Panc1 (cell line): ENCODE results near the gene SYNM. TPM values are rescaled to one million over a fixed set of nuclear protein-coding genes. Genes with fewer than 3 reads are reported as not detected.

ENCODE experiments used
- ATAC-seq: fragments of 200-7000 bp; cut with Tn5 transposase; 2 replicates; pipeline ENCODE4 v1.9.1; 2020; ENCODE audit warnings: mild to moderate bottlenecking, moderate library complexity
- BruUV-seq: library from RNA; stranded (reverse); fragments of 400-500 nt; replicated peaks from 2 replicates; lab custom pipeline; 2021; lab: Mats Ljungman, UMichigan
- CTCF ChIA-PET: fragments of 300-600 bp; sonication (Branson Sonifier 250); formaldehyde crosslinking; loops from one replicate; lab custom pipeline; 2022; ENCODE audit warnings: antibody characterized with exemption; lab: Charles Lee
- POLR2A ChIA-PET: fragments of 300-600 bp; sonication (Branson Sonifier 250); formaldehyde crosslinking; loops from one replicate; lab custom pipeline; 2022; ENCODE audit warnings: antibody characterized with exemption; lab: Charles Lee
- DNase-seq: peaks from one replicate; pipeline ENCODE4 v3.0.0-alpha.2; 2010; ENCODE audit warnings: low read depth, low spot score
- H3K27ac ChIP-seq: 2 replicates; pipeline ENCODE4 v1.5.1; 2011; ENCODE audit warnings: mild to moderate bottlenecking, low read length, inconsistent platforms
- H3K27me3 ChIP-seq: fragments of 200-500 bp; sonication (Bioruptor generic); 2 replicates; pipeline ENCODE4 v1.6.0; 2014; ENCODE audit warnings: low read length, inconsistent platforms; ENCODE audit not compliant: control insufficient read depth, insufficient read depth
- H3K36me3 ChIP-seq: fragments of 200-500 bp; sonication (Bioruptor generic); 2 replicates; pipeline ENCODE4 v1.5.1; 2014; ENCODE audit warnings: inconsistent platforms, mild to moderate bottlenecking, low read length, moderate library complexity; ENCODE audit not compliant: control insufficient read depth, insufficient read depth
- H3K4me1 ChIP-seq: 2 replicates; pipeline ENCODE4 v1.5.1; 2011; ENCODE audit warnings: inconsistent platforms, mild to moderate bottlenecking, low read length, moderate library complexity; ENCODE audit not compliant: control insufficient read depth, insufficient read depth
- H3K4me3 ChIP-seq, 2 experiments: 2 replicates each; pipeline ENCODE4 v1.5.1; 2011 to 2012; ENCODE audit warnings: low read depth in 2 of 2, low read length in 2 of 2, mild to moderate bottlenecking in 2 of 2, inconsistent platforms in 1 of 2, moderate library complexity in 1 of 2
- H3K9me3 ChIP-seq: fragments of 200-500 bp; sonication (Bioruptor generic); 2 replicates; pipeline ENCODE4 v1.5.1; 2014; ENCODE audit warnings: low read depth, mild to moderate bottlenecking, inconsistent platforms, low read length, moderate library complexity; ENCODE audit not compliant: control insufficient read depth, insufficient read depth
- POLR2AphosphoS5 ChIP-seq: IDR thresholded peaks from 2 replicates; pipeline ENCODE4 v1.6.1; 2012; ENCODE audit warnings: mild to moderate bottlenecking, low read depth, low read length, moderate library complexity
- SIN3A ChIP-seq: IDR thresholded peaks from 2 replicates; pipeline ENCODE4 v1.6.1; 2012; ENCODE audit warnings: low read depth, mild to moderate bottlenecking, low read length, moderate library complexity, borderline replicate concordance; ENCODE audit not compliant: insufficient read depth
- TCF7L2 ChIP-seq: IDR thresholded peaks from 2 replicates; pipeline ENCODE4 v1.6.1; 2011; ENCODE audit warnings: mild to moderate bottlenecking, low read depth, low read length, inconsistent platforms
- in situ Hi-C: cut with HindIII; loops from 2 replicates; pipeline ENCODE4 v1.10.0; 2016; ENCODE audit warnings: low sequenced_read_pairs, low pct_unique_long_range_greater_than_20kb
- intact Hi-C: fragments of 100-400 bp; cut with micrococcal nuclease; formaldehyde crosslinking; loops from one replicate; pipeline ENCODE4 v1.10.0; 2022; ENCODE audit not compliant: unreplicated experiment
- total RNA-seq: library from RNA; stranded (reverse); gene quantifications from one replicate; pipeline ENCODE4 v1.2.1, GENCODE V29; 2021; ENCODE audit not compliant: unreplicated experiment
- TF ChIP-seq, protein P1 (sequence below), 2 experiments: IDR thresholded peaks; 2 replicates each; pipeline ENCODE4 v1.6.1; 2011 to 2012; ENCODE audit warnings: low read depth in 2 of 2, control low read depth in 1 of 2, low read length in 1 of 2, mild to moderate bottlenecking in 1 of 2, moderate library complexity in 1 of 2; ENCODE audit not compliant: insufficient read depth in 1 of 2
- TF ChIP-seq, protein P2 (sequence below): fragments of 450-650 bp; IDR thresholded peaks from 2 replicates; pipeline ENCODE4 v1.5.1; 2017; ENCODE audit warnings: mild to moderate bottlenecking

SYNM gene
- total RNA-seq, 1 experiment from 2014 or later: 38.9 TPM

DNA sequence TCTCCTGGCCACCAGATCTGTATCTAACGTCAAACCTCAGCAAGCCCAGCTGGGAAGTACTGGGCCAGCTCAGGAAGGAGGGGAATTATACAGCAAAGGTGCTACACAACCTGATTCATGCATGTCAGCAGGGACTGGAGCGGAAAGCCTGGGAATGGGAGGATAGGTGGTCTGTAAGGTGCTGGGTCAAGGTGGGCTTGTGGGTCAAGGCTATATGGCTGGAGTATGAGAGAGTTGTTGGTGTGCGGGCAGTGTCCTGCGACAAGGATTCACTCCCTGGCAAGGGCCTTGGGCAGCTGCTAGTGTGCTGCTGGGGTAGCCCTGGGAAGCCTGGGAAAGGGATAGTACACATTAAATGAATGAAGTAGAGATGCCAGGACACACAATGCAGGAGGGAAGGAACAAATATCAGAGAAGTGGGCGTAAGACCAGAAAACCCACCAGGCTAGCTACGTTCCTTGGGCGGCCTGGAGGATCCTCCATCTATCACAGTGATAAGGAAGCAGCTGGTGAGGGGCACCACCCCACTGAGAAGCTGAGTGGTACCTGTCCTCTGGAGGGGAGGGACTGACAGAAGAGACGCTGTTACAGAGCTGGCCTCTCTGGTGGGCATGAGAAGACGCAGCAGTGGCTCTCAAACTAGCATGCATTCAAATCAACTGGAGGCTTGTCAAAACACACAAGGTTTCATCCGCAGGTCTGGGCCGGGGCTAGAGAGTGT, 8.5 kb upstream of the SYNM start:
- intact Hi-C loops (no loop called here), in situ Hi-C loops (no loop called here)
- TF ChIP-seq, protein P1, sequence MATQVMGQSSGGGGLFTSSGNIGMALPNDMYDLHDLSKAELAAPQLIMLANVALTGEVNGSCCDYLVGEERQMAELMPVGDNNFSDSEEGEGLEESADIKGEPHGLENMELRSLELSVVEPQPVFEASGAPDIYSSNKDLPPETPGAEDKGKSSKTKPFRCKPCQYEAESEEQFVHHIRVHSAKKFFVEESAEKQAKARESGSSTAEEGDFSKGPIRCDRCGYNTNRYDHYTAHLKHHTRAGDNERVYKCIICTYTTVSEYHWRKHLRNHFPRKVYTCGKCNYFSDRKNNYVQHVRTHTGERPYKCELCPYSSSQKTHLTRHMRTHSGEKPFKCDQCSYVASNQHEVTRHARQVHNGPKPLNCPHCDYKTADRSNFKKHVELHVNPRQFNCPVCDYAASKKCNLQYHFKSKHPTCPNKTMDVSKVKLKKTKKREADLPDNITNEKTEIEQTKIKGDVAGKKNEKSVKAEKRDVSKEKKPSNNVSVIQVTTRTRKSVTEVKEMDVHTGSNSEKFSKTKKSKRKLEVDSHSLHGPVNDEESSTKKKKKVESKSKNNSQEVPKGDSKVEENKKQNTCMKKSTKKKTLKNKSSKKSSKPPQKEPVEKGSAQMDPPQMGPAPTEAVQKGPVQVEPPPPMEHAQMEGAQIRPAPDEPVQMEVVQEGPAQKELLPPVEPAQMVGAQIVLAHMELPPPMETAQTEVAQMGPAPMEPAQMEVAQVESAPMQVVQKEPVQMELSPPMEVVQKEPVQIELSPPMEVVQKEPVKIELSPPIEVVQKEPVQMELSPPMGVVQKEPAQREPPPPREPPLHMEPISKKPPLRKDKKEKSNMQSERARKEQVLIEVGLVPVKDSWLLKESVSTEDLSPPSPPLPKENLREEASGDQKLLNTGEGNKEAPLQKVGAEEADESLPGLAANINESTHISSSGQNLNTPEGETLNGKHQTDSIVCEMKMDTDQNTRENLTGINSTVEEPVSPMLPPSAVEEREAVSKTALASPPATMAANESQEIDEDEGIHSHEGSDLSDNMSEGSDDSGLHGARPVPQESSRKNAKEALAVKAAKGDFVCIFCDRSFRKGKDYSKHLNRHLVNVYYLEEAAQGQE (IDR thresholded peaks at IDR 0.05; ENCODE audit: insufficient read depth in 1 of 2, low read depth in 2 of 2, low read length in 1 of 2): no peak
- TF ChIP-seq, protein P2, sequence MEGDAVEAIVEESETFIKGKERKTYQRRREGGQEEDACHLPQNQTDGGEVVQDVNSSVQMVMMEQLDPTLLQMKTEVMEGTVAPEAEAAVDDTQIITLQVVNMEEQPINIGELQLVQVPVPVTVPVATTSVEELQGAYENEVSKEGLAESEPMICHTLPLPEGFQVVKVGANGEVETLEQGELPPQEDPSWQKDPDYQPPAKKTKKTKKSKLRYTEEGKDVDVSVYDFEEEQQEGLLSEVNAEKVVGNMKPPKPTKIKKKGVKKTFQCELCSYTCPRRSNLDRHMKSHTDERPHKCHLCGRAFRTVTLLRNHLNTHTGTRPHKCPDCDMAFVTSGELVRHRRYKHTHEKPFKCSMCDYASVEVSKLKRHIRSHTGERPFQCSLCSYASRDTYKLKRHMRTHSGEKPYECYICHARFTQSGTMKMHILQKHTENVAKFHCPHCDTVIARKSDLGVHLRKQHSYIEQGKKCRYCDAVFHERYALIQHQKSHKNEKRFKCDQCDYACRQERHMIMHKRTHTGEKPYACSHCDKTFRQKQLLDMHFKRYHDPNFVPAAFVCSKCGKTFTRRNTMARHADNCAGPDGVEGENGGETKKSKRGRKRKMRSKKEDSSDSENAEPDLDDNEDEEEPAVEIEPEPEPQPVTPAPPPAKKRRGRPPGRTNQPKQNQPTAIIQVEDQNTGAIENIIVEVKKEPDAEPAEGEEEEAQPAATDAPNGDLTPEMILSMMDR: no peak
- no peak for TF ChIP-seq SIN3A
- no peak for TF ChIP-seq POLR2AphosphoS5
- TF ChIP-seq TCF7L2: no peak
- Histone ChIP-seq H3K9me3 (no peaks in the 10 kb centered on the region), H3K36me3 (no peaks in the 10 kb centered on the region), H3K4me1 (no peaks in the 10 kb centered on the region), H3K27ac (no peak overlapping the region), H3K4me3 (no peak overlapping the region), H3K27me3 (no peaks in the 10 kb centered on the region)
- BruUV-seq: no TSS peak
- ATAC-seq (no peak), DNase-seq (no peak)
- ChIA-PET CTCF (no interaction called here), POLR2A (no interaction called here)

DNA sequence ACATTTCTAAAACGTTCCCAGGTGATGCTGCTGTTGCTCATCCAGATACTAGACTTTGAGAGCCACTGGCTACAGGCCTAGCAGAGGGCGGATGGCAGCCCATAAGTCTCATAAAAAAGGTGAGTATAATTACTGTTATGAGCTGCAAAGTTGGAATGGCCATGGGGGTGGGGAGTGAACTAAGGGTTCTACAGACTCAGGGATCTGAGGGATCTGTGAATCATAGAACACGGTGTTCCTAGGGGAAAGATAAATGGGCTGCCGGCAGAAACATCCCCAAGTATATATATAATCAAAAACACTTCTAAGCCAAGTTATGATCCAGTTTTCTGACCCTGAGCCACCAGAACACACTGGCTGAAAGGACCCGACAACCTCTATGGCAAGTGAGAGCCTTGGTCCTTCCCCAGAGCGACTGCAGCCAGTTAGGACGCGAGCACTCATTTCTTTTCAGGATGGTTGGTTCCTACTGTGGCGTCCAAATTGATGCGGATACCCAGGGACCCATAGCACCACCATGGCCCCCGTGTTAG, 7.9 kb upstream of the SYNM start:
- POLR2A ChIA-PET: no interaction called here
- H3K36me3 ChIP-seq: no peaks in the 10 kb centered on the region
- CTCF ChIA-PET: no interaction called here
- ATAC-seq (no peak), DNase-seq (no peak)
- no peaks in the 10 kb centered on the region for H3K9me3 ChIP-seq
- H3K27ac ChIP-seq: no peak overlapping the region
- no TSS peak for BruUV-seq
- intact Hi-C loops: no loop called here
- in situ Hi-C loops: no loop called here
- no peak for TF ChIP-seq SIN3A
- TF ChIP-seq TCF7L2: no peak
- TF ChIP-seq, protein P2: no peak
- no peak for TF ChIP-seq POLR2AphosphoS5
- TF ChIP-seq, protein P1 (IDR thresholded peaks at IDR 0.05; ENCODE audit: insufficient read depth in 1 of 2, low read depth in 2 of 2, low read length in 1 of 2): no peak
- no peaks in the 10 kb centered on the region for H3K27me3 ChIP-seq
- H3K4me1 ChIP-seq: no peaks in the 10 kb centered on the region
- no peak overlapping the region for H3K4me3 ChIP-seq
